GM12878 (cell line): Measurements from ENCODE around the gene TMEM11. TPM values are rescaled to one million over a fixed set of nuclear protein-coding genes. Genes with fewer than 3 reads are reported as not detected.

ENCODE experiments used
- ATAC-seq: fragments of 200-7000 bp; cut with Tn5 transposase; 3 replicates; pipeline ENCODE4 v1.9.1; 2020; ENCODE audit warnings: mild to moderate bottlenecking, moderate library complexity
- BruUV-seq: library from RNA; stranded (reverse); fragments of 400-500 nt; replicated peaks from 2 replicates; lab custom pipeline; 2021; lab: Mats Ljungman, UMichigan
- CTCF ChIA-PET: fragments of 300-600 bp; sonication (Branson Sonifier 250); formaldehyde crosslinking; extraction: SDS; loops from one replicate; lab custom pipeline; 2021; ENCODE audit warnings: inconsistent platforms; lab: Yijun Ruan, JAX
- POLR2A ChIA-PET: fragments of 350-600 bp; formaldehyde crosslinking; extraction: SDS; loops from one replicate; lab custom pipeline; 2021; ENCODE audit warnings: inconsistent platforms; lab: Charles Lee
- RAD21 ChIA-PET: fragments of 300-600 bp; sonication (Branson Sonifier 250); formaldehyde crosslinking; loops from one replicate; lab custom pipeline; 2023; ENCODE audit warnings: antibody characterized with exemption; ENCODE audit not compliant: unreplicated experiment; lab: Charles Lee
- SMC1A ChIA-PET: fragments of 300-600 bp; sonication (Branson Sonifier 250); formaldehyde crosslinking; loops from one replicate; lab custom pipeline; 2023; ENCODE audit not compliant: unreplicated experiment, uncharacterized antibody; lab: Charles Lee
- DNase-seq: peaks from one replicate; pipeline ENCODE4 v3.0.0-alpha.2; 2011; ENCODE audit warnings: low read depth, low spot score
- FAIRE-seq: peaks from 3 replicates; lab custom pipeline; 2011; peaks lifted over from hg19 to GRCh38; lab: Jason Lieb, UNC
- H2AFZ ChIP-seq: 2 replicates; pipeline ENCODE4 v1.6.0; 2011; ENCODE audit warnings: low read depth, low read length, control low read depth; ENCODE audit not compliant: control insufficient read depth
- H3K27ac ChIP-seq: 2 replicates; pipeline ENCODE4 v1.5.1; 2011; ENCODE audit warnings: control low read depth; ENCODE audit not compliant: control insufficient read depth, insufficient read depth
- H3K27me3 ChIP-seq, 2 experiments: replicated peaks in 1 of 2; 2 replicates each; pipeline versions ENCODE4 v1.6.0 to v1.6.1; 2011; ENCODE audit warnings: low read length in 1 of 2; ENCODE audit not compliant: control insufficient read depth in 2 of 2, insufficient read depth in 2 of 2
- H3K36me3 ChIP-seq, 2 experiments: 2 replicates each; pipeline ENCODE4 v1.5.1; 2011; ENCODE audit warnings: low read length in 1 of 2; ENCODE audit not compliant: control insufficient read depth in 2 of 2, insufficient read depth in 2 of 2
- H3K4me1 ChIP-seq: 2 replicates; pipeline ENCODE4 v1.6.1; 2011; ENCODE audit warnings: mild to moderate bottlenecking, low read length, moderate library complexity, mixed read lengths; ENCODE audit not compliant: control insufficient read depth, insufficient read depth
- H3K4me2 ChIP-seq: 2 replicates; pipeline ENCODE4 v1.6.0; 2011; ENCODE audit warnings: control low read depth; ENCODE audit not compliant: control insufficient read depth, insufficient read depth
- H3K4me3 ChIP-seq: fragments of 200-600 bp; sonication (generic); 2 replicates; pipeline ENCODE4 v1.5.1; 2016
- H3K79me2 ChIP-seq: 2 replicates; pipeline ENCODE4 v1.6.0; 2011; ENCODE audit warnings: low read length; ENCODE audit not compliant: control insufficient read depth, insufficient read depth
- H3K9ac ChIP-seq: 2 replicates; pipeline ENCODE4 v1.8.0; 2011; ENCODE audit warnings: low read length, control low read depth, mixed read lengths; ENCODE audit not compliant: control insufficient read depth, insufficient read depth
- H3K9me3 ChIP-seq: replicated peaks from 3 replicates; pipeline ENCODE4 v1.5.1; 2011; ENCODE audit warnings: mild to moderate bottlenecking, low read length; ENCODE audit not compliant: control insufficient read depth, insufficient read depth
- H4K20me1 ChIP-seq: 2 replicates; pipeline ENCODE4 v1.6.0; 2011; ENCODE audit not compliant: control insufficient read depth, insufficient read depth
- ATF7 ChIP-seq: fragments of 450-650 bp; IDR thresholded peaks from 2 replicates; pipeline ENCODE4 v1.6.1; 2016; ENCODE audit warnings: low read depth, mild to moderate bottlenecking
- BCL3 ChIP-seq: IDR thresholded peaks from 2 replicates; pipeline ENCODE4 v1.6.1; 2011; ENCODE audit warnings: borderline replicate concordance, low read depth, mild to moderate bottlenecking, moderate library complexity, low read length; ENCODE audit not compliant: insufficient read depth, poor library complexity, severe bottlenecking
- BHLHE40 ChIP-seq, 2 experiments: fragments of 450-650 bp in 1 of 2; IDR thresholded peaks; 2 replicates each; pipeline ENCODE4 v1.6.1; 2011 to 2017; ENCODE audit warnings: low read depth in 2 of 2, borderline replicate concordance in 1 of 2, improper control_type of control experiment in 1 of 2, low read length in 1 of 2, mild to moderate bottlenecking in 1 of 2
- CBX3 ChIP-seq: fragments of 200-600 bp; sonication (generic); IDR thresholded peaks from 2 replicates; pipeline ENCODE4 v1.6.1; 2016; ENCODE audit warnings: low read depth, borderline replicate concordance
- CREM ChIP-seq: IDR thresholded peaks from 2 replicates; pipeline ENCODE4 v1.6.1; 2014; ENCODE audit warnings: antibody characterized with exemption, low read depth
- ESRRA ChIP-seq: IDR thresholded peaks from 2 replicates; pipeline ENCODE4 v1.6.1; 2012; ENCODE audit warnings: mild to moderate bottlenecking, low read length, improper control_type of control experiment
- EZH2 ChIP-seq: IDR thresholded peaks from 2 replicates; pipeline ENCODE4 v1.6.1; 2012; ENCODE audit warnings: low read depth, mild to moderate bottlenecking, control low read depth, inconsistent platforms, low read length, borderline replicate concordance; ENCODE audit not compliant: control insufficient read depth
- HCFC1 ChIP-seq: fragments of 150-350 bp; IDR thresholded peaks from 2 replicates; pipeline ENCODE4 v1.6.1; 2014; ENCODE audit warnings: low read length
- IRF5 ChIP-seq: fragments of 450-650 bp; IDR thresholded peaks from 2 replicates; pipeline ENCODE4 v1.6.1; 2017; ENCODE audit warnings: borderline replicate concordance
- KAT2A ChIP-seq: conservative IDR thresholded peaks from 2 replicates; pipeline ENCODE4 v1.6.1; 2011; ENCODE audit warnings: low read depth, low read length; ENCODE audit not compliant: control insufficient read depth
- KDM1A ChIP-seq: fragments of 200-600 bp; sonication (generic); IDR thresholded peaks from 2 replicates; pipeline ENCODE4 v1.6.1; 2016; ENCODE audit warnings: borderline replicate concordance
- NFYA ChIP-seq: IDR thresholded peaks from 2 replicates; pipeline ENCODE4 v1.6.1; 2011; ENCODE audit warnings: low read depth, mild to moderate bottlenecking, low read length, improper control_type of control experiment, borderline replicate concordance
- NFYB ChIP-seq: IDR thresholded peaks from 2 replicates; pipeline ENCODE4 v1.6.1; 2011; ENCODE audit warnings: low read depth, mild to moderate bottlenecking, low read length, improper control_type of control experiment, moderate library complexity; ENCODE audit not compliant: insufficient read depth
- SPI1 ChIP-seq: IDR thresholded peaks from 2 replicates; pipeline ENCODE4 v1.6.1; 2011; ENCODE audit warnings: low read depth, mild to moderate bottlenecking, low read length, moderate library complexity, borderline replicate concordance; ENCODE audit not compliant: insufficient read depth
- USF2 ChIP-seq: IDR thresholded peaks from 2 replicates; pipeline ENCODE4 v1.6.1; 2011; ENCODE audit warnings: low read depth, low read length, improper control_type of control experiment, borderline replicate concordance
- ZBTB11 ChIP-seq: fragments of 450-650 bp; formaldehyde crosslinking; IDR thresholded peaks from 2 replicates; pipeline ENCODE4 v1.5.0; 2022; ENCODE audit warnings: mild to moderate bottlenecking, missing genetic modification characterization
- ZNF207 ChIP-seq: fragments of 450-650 bp; IDR thresholded peaks from 2 replicates; pipeline ENCODE4 v1.6.1; 2014; ENCODE audit warnings: antibody characterized with exemption, mild to moderate bottlenecking, borderline replicate concordance
- WGBS: methylation state at CpG from one replicate; pipeline ENCODE4 v1.1.6; 2016; ENCODE audit warnings: low lambda C conversion rate; ENCODE audit not compliant: insufficient replicate concordance, insufficient coverage; ENCODE audit errors: missing lambda C conversion rate; 5-methylcytosine and 5-hydroxymethylcytosine counted together
- in situ Hi-C: fragments of 300-500 bp; cut with MboI; formaldehyde crosslinking; loops from 9 replicates; pipeline ENCODE4 v1.14.3; 2018; ENCODE audit warnings: mixed read lengths
- intact Hi-C: fragments of 100-400 bp; cut with micrococcal nuclease; formaldehyde crosslinking; loops from one replicate; pipeline ENCODE4 v1.14.2; 2022; ENCODE audit not compliant: unreplicated experiment
- polyA plus RNA-seq, 11 experiments: library from polyadenylated mRNA; depleted of rRNA in 4 of 11; unstranded in 6 of 11; stranded (reverse) in 5 of 11; fragments of >200 nt; fragmentation: Nextera tagmentation in 4 of 11; fragmentation: Illumina TruSeq in 1 of 11; extraction: Ambion mirVana in 4 of 11; extraction: Trizol in 1 of 11; gene quantifications; 1 replicate in 1 of 11; 2 replicates in 10 of 11; pipeline versions ENCODE4 v1.2.1 to v1.2.3, GENCODE V29; 2011 to 2016; ENCODE audit warnings: inconsistent platforms in 2 of 11, missing spikeins in 2 of 11, low read depth in 1 of 11
- total RNA-seq, 4 experiments: library from RNA; depleted of rRNA in 3 of 4; stranded (reverse); fragments of >200 nt in 3 of 4; fragmentation: Illumina TruSeq in 1 of 4; extraction: Trizol in 1 of 4; gene quantifications; 2 replicates each; pipeline versions ENCODE4 v1.2.1 to v1.2.3, GENCODE V29; 2013 to 2021

Gene TMEM11
- total and polyA plus RNA-seq, 10 of the 15 experiments (the other 5 are each of a cell fraction or from before 2014, with no cell fraction given), result 14.4 to 63.4 (median 27.2) TPM

- in situ Hi-C loops (no loop called here), intact Hi-C loops (no loop called here)
- no TSS peak for BruUV-seq
- ChIA-PET RAD21 (no interaction called here), POLR2A (no interaction called here), CTCF (interaction anchor here (1.0 to 1.1 kb wide), 2 partner anchors 45 to 55 kb away, joined by 3 read pairs; no protein-coding TSS in a partner anchor), SMC1A (no interaction called here)
- Histone ChIP-seq H3K9me3 (no peaks in the 10 kb centered on the region), H3K27me3 (no peaks in the 10 kb centered on the region), H3K36me3 (peaks cover 4 to 7% of the 10 kb centered on the region in 2 experiments; a peak in 3 of 4 replicates), H3K4me2 (no peak overlapping the region), H3K27ac (no peak overlapping the region), H3K4me3 (no peak overlapping the region), H3K79me2 (no peaks in the 10 kb centered on the region), H3K4me1 (peaks cover 14% of the 10 kb centered on the region), H3K9ac (no peak overlapping the region), H4K20me1 (no peaks in the 10 kb centered on the region), H2AFZ (no peak overlapping the region)
- ATAC-seq, result no peak
- no peak for FAIRE-seq
- 96% methylated on average over 7 of the region's 7 CpGs for WGBS
- DNase-seq, result no peak
- TF ChIP-seq BCL3, result no peak
- TF ChIP-seq KDM1A, result no peak
- TF ChIP-seq HCFC1, result no peak
- no peak for TF ChIP-seq EZH2
- no peak for TF ChIP-seq KAT2A
- no peak for TF ChIP-seq IRF5
- TF ChIP-seq CREM, result no peak
- no peak for TF ChIP-seq NFYB
- TF ChIP-seq CBX3, result no peak
- TF ChIP-seq NFYA, result no peak
- no peak for TF ChIP-seq ATF7
- no peak for TF ChIP-seq USF2
- TF ChIP-seq ESRRA, result no peak
- no peak for TF ChIP-seq ZNF207
- TF ChIP-seq SPI1, result no peak
- TF ChIP-seq BHLHE40 (IDR thresholded peaks at IDR 0.05; ENCODE audit: borderline replicate concordance in 1 of 2, low read depth in 2 of 2, low read length in 1 of 2), result no peak
- TF ChIP-seq ZBTB11, result no peak
Observed at GRCh38 chr17:21174713-21175112, 39.2 kb downstream of the TMEM11 start.
